Epidermal melanocyte (primary cell): ENCODE results near the gene MATN4.

ENCODE experiments used
- DNase-seq: peaks from one replicate; pipeline ENCODE4 v3.0.0; 2011; ENCODE audit warnings: low spot score; ENCODE audit not compliant: insufficient read length

MATN4 gene

GRCh38 chr20:45316150-45317080 lies 8.3 kb upstream of the MATN4 start:
- no peak for DNase-seq

GRCh38 chr20:45315672-45316071 lies 7.6 kb upstream of the MATN4 start:
- DNase-seq, result no peak

- DNase-seq, result no peak
These were observed 5.8 kb upstream of the MATN4 start for GRCh38 chr20:45313943-45314342.

- DNase-seq, result no peak
These were observed 5.1 kb upstream of the MATN4 start for GRCh38 chr20:45313065-45313695.

- DNase-seq, result no peak
These were observed 4.1 kb upstream of the MATN4 start for GRCh38 chr20:45312241-45312640.

GRCh38 chr20:45311589-45312211 lies 3.6 kb upstream of the MATN4 start:
- peak; percentile 69 for DNase-seq

GRCh38 chr20:45309075-45309474 lies 976 bp upstream of the MATN4 start:
- no peak for DNase-seq

- no peak for DNase-seq
These were observed 941 bp downstream of the MATN4 start for GRCh38 chr20:45307076-45307640.

- DNase-seq, result no peak
These were observed 1.6 kb downstream of the MATN4 start, which contains the start of gene RBPJL for GRCh38 chr20:45306431-45306982. Gene RBPJL, plus strand, starts transcription at chr20:45306840. Its CDS starts 83 bp downstream, at chr20:45306923.

- DNase-seq, result no peak
These were observed 2.8 kb downstream of the MATN4 start for GRCh38 chr20:45305262-45305661.

GRCh38 chr20:45304464-45304999 lies 3.6 kb downstream of the MATN4 start:
- DNase-seq, result no peak

GRCh38 chr20:45303586-45304463 lies 4.3 kb downstream of the MATN4 start:
- no peak for DNase-seq

GRCh38 chr20:45301824-45302271 lies 6.3 kb downstream of the MATN4 start:
- DNase-seq, result no peak

- no peak for DNase-seq
These were observed 7.1 kb downstream of the MATN4 start for GRCh38 chr20:45300961-45301360.

GRCh38 chr20:45299786-45300185 lies 8.3 kb downstream of the MATN4 start:
- no peak for DNase-seq

GRCh38 chr20:45297786-45298497 lies 10.2 kb downstream of the MATN4 start:
- DNase-seq, result no peak

- no peak for DNase-seq
These were observed 13.4 kb downstream of the MATN4 start for GRCh38 chr20:45294659-45295058.

- DNase-seq, result no peak
These were observed 14.1 kb downstream of the MATN4 start for GRCh38 chr20:45294003-45294368.
